ENCODE data around the gene HLF.

DNA sequence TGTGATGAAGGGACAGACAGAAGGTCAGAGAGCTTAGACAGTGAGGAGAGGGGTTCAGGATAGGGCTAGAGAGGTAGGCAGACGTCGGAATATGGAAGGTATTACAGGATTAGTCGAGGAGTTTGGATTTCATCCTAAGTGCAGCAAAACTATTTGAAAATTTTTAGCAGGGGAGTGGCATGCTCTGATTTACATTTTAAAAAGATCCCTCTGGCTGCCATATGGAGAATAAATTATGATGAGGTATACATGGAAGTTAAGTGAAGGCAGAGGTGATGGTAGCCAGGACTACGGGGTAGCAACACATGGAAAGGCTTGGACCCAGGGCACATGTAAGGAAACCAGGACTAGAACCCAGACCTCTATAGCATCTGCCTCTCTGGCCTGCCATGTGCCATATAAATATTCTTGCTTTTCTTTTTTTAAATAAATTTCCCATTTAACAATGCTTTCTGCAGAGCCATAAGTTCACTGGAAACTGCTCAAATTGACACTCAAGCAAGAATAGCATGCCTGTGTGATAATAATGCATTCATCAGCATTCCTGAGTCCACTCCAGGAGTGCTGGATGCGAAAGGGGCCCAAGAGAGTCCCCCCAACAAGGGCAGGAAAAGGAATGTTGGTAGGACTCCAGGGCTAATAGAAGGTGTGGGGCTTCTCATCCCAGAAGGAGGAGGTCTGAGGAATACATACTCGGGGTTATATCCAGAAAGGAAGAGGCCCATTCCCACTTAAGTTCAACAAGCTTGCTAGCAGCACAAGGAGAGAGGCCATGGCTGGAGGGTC, 78.2 kb downstream of the HLF start:
- no peak for TF ChIP-seq JUND (IDR thresholded peaks at IDR 0.05)
- TF ChIP-seq SIN3A (IDR thresholded peaks at IDR 0.05; ENCODE audit: low read depth), result no peak
- TF ChIP-seq POLR2A (IDR thresholded peaks at IDR 0.05; ENCODE audit: borderline replicate concordance, extremely low read depth, insufficient read depth, insufficient read length), result no peak
- TF ChIP-seq, protein P1, sequence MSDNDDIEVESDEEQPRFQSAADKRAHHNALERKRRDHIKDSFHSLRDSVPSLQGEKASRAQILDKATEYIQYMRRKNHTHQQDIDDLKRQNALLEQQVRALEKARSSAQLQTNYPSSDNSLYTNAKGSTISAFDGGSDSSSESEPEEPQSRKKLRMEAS (IDR thresholded peaks at IDR 0.05), result no peak
- TF ChIP-seq CBX3 (IDR thresholded peaks at IDR 0.05; ENCODE audit: low read depth), result no peak
- TF ChIP-seq, protein P2, sequence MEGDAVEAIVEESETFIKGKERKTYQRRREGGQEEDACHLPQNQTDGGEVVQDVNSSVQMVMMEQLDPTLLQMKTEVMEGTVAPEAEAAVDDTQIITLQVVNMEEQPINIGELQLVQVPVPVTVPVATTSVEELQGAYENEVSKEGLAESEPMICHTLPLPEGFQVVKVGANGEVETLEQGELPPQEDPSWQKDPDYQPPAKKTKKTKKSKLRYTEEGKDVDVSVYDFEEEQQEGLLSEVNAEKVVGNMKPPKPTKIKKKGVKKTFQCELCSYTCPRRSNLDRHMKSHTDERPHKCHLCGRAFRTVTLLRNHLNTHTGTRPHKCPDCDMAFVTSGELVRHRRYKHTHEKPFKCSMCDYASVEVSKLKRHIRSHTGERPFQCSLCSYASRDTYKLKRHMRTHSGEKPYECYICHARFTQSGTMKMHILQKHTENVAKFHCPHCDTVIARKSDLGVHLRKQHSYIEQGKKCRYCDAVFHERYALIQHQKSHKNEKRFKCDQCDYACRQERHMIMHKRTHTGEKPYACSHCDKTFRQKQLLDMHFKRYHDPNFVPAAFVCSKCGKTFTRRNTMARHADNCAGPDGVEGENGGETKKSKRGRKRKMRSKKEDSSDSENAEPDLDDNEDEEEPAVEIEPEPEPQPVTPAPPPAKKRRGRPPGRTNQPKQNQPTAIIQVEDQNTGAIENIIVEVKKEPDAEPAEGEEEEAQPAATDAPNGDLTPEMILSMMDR (IDR thresholded peaks at IDR 0.05 in 2 of 3, conservative IDR thresholded peaks at IDR 0.05 in 1 of 3; ENCODE audit: borderline replicate concordance in 1 of 3, insufficient read depth in 1 of 3, low read depth in 2 of 3, low read length in 2 of 3), result no peak
- no peak for TF ChIP-seq POLR2AphosphoS5 (IDR thresholded peaks at IDR 0.05; ENCODE audit: low read depth, low read length)
- no peak for TF ChIP-seq RAD21 (IDR thresholded peaks at IDR 0.05; ENCODE audit: low read depth)
- TF ChIP-seq, protein P3, sequence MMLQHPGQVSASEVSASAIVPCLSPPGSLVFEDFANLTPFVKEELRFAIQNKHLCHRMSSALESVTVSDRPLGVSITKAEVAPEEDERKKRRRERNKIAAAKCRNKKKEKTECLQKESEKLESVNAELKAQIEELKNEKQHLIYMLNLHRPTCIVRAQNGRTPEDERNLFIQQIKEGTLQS (IDR thresholded peaks at IDR 0.05), result no peak
- no peak for TF ChIP-seq EZH2phosphoT487 (IDR thresholded peaks at IDR 0.05; ENCODE audit: borderline replicate concordance)

Measured in HCT116 (cell line).